ENCODE measurements around the gene KIF3C. TPM values are rescaled to one million over a fixed set of nuclear protein-coding genes. Genes with fewer than 3 reads are reported as not detected.

The KIF3C gene
- total RNA-seq = 8.1 and 9.4 TPM in 2 replicates

DNA sequence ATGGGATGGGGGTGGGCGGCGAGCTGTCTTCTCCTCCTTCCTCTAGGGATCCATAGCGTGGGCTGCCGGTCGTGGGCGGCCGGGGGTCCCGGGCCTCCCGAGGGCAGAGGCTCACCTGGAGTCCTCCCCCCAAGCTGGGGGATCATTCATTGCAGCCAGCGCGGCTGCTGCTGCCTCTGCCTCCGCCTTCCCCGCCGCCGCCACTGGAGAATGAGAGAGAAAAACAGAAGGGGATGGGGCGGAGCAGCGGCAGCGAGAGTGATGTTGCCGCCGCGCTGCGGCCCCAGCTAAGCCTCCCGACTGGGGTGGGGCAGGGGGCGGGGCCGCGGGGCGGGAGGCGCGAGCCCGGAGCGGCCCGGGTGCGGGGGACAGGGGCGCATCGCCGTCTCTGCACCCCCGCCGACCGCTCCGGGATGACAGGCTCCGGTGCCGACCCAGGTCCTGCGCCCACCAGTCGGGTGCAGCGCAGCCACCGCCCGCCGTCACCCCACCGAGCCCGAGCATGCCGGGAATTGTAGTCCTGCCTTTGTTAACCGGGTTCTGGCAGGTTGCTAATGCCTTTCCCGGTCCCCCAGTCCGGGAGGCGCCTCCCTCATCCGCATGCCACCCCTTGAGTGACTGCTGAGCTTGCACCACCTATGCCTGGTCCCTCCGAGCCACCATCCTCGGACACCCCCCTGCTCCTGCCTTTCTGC is at the start of gene KIF3C:
Gene KIF3C (minus strand): TSS at position 225 of the 695 bp plus-strand sequence. CDS start 580 bp downstream, outside the sequence.

DNA sequence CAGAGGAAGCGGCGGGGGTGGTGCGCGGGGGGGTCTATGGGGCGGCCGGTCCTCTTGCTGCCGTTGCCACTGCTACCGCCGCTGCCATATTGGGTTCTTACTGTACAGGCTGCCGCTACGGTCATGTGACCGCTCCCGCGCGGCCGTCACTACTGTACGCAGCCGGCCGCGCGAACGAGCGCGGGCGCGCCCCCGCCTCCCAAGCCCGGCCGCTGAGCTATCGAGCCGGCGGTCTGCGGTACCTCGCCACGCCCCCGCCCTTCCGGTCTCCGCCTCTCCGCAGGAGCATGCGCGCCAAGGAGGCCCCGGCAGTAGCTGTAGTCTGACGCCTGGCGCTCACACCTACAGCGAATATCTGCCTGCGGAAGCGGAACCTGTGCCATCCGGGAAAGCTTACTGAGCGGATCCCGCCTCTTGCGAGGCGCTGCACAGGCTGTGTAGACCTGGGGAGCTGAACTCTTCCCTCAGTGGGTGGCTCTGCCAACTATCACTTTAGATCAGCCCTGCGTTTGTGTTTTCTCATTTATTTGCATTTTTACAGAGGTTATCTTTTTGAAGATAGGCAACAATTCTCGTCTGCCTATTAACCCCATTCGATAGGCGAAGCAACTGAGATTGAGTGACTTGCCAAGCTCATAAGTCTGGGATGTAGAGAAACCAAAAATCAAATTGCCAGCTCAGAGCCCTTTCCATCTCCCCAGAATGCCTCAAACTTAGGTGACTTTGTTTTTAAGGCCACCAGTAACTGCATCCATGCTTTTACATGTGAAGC is 103.8 kb downstream of the KIF3C start, which contains the start of gene ASXL2:
Gene ASXL2 (minus strand): TSS at position 127 of the 772 bp plus-strand sequence. CDS start 265 bp downstream, outside the sequence.

Other genes starting within 250 kb of the KIF3C start
- 5.3 and 7.3 TPM in 2 replicates for gene ASXL2, start 104.0 kb downstream of the KIF3C start, total RNA-seq
- 304 and 334 TPM in 2 replicates for gene RAB10, start 51.6 kb upstream of the KIF3C start, total RNA-seq
- gene GAREM2, start 190.6 kb upstream of the KIF3C start, total RNA-seq = 0.53 and 0.68 TPM in 2 replicates

Measured in aortic smooth muscle cell (primary cell).